Measurements from ENCODE around the gene MSI2. TPM values are rescaled to one million over a fixed set of nuclear protein-coding genes. Genes with fewer than 3 reads are reported as not detected.

Gene MSI2
- total and polyA plus RNA-seq, 7 experiments from 2014 or later = 3.3 to 169 (median 125) TPM

- no peaks in the 10 kb centered on the region for H3K27me3 ChIP-seq (ENCODE audit: control insufficient read depth in 2 of 2, insufficient read depth in 2 of 2, low read length in 2 of 2)
- no peak overlapping the region for H3K4me3 ChIP-seq (ENCODE audit: low read length)
- H3K4me3 Mint-ChIP-seq = no peak overlapping the region
- H3K4me1 ChIP-seq (ENCODE audit: control insufficient read depth in 2 of 2, insufficient read depth in 2 of 2, low read length in 2 of 2) = peaks cover 33 to 43% of the 10 kb centered on the region in 2 donors
- ChIA-PET POLR2A (no interaction called here), CTCF (no interaction called here)
- ATAC-seq = no peak
- H3K36me3 ChIP-seq (ENCODE audit: control insufficient read depth in 2 of 3, insufficient read depth in 3 of 3, low read length in 3 of 3) = no peaks in the 10 kb centered on the region
- peaks cover 0 to 17% (median under 1%) of the 10 kb centered on the region in 5 donors for H3K36me3 Mint-ChIP-seq
- H3K27me3 Mint-ChIP-seq = no peaks in the 10 kb centered on the region
- DNase-seq = no peak
- peak overlapping the region in 3 of 9 donors; percentile 47 to 89 (median 79) for H3K27ac Mint-ChIP-seq
- peaks cover 0 to 2% (median 0%) of the 10 kb centered on the region in 11 donors for H3K9me3 Mint-ChIP-seq
- intact Hi-C loops (cut with micrococcal nuclease) = loop anchor here (5.0 kb wide), 2 partner anchors 199 to 214 kb away; partner anchors contain the start of gene MSI2 (in 1 of the 2)
- no peak overlapping the region for H3K27ac ChIP-seq (ENCODE audit: low read depth, low read length)
- H3K9me3 ChIP-seq (ENCODE audit: control insufficient read depth in 2 of 3, low read length in 3 of 3) = no peaks in the 10 kb centered on the region
- H3K4me1 Mint-ChIP-seq = peaks cover 46 to 69% (median 62%) of the 10 kb centered on the region in 7 donors
Observed at GRCh38 chr17:57456622-57457021, 200.3 kb downstream of the MSI2 start.

GRCh38 chr17:57457188-57457587 is 200.9 kb downstream of the MSI2 start:
- Histone ChIP-seq H3K27me3 (ENCODE audit: control insufficient read depth in 2 of 2, insufficient read depth in 2 of 2, low read length in 2 of 2) (no peaks in the 10 kb centered on the region), H3K4me3 (ENCODE audit: low read length) (no peak overlapping the region), H3K4me1 (ENCODE audit: control insufficient read depth in 2 of 2, insufficient read depth in 2 of 2, low read length in 2 of 2) (peaks cover 28 to 41% of the 10 kb centered on the region in 2 donors), H3K36me3 (ENCODE audit: control insufficient read depth in 2 of 3, insufficient read depth in 3 of 3, low read length in 3 of 3) (no peaks in the 10 kb centered on the region), H3K9me3 (ENCODE audit: control insufficient read depth in 2 of 3, low read length in 3 of 3) (no peaks in the 10 kb centered on the region), H3K27ac (ENCODE audit: low read depth, low read length) (no peak overlapping the region)
- H3K27me3 Mint-ChIP-seq = no peaks in the 10 kb centered on the region
- H3K36me3 Mint-ChIP-seq = peaks cover 0 to 19% (median 6%) of the 10 kb centered on the region in 5 donors
- ChIA-PET CTCF (no interaction called here), POLR2A (no interaction called here)
- H3K27ac Mint-ChIP-seq = peak overlapping the region in 2 of 9 donors; percentile 47 to 89
- H3K4me1 Mint-ChIP-seq = peaks cover 48 to 71% (median 62%) of the 10 kb centered on the region in 7 donors
- intact Hi-C loops (cut with micrococcal nuclease) = loop anchor here (5.0 kb wide), 2 partner anchors 200 to 215 kb away; partner anchors contain the start of gene MSI2 (in 1 of the 2)
- DNase-seq (no peak), ATAC-seq (no peak)
- H3K9me3 Mint-ChIP-seq = peaks cover 0 to 2% (median 0%) of the 10 kb centered on the region in 11 donors
- no peak overlapping the region for H3K4me3 Mint-ChIP-seq

GRCh38 chr17:57458718-57459285 is 202.5 kb downstream of the MSI2 start:
- Histone ChIP-seq H3K27ac (ENCODE audit: low read depth, low read length) (no peak overlapping the region), H3K9me3 (ENCODE audit: control insufficient read depth in 2 of 3, low read length in 3 of 3) (no peaks in the 10 kb centered on the region), H3K4me1 (ENCODE audit: control insufficient read depth in 2 of 2, insufficient read depth in 2 of 2, low read length in 2 of 2) (peaks cover 20 to 40% of the 10 kb centered on the region in 2 donors), H3K27me3 (ENCODE audit: control insufficient read depth in 2 of 2, insufficient read depth in 2 of 2, low read length in 2 of 2) (no peaks in the 10 kb centered on the region), H3K36me3 (ENCODE audit: control insufficient read depth in 2 of 3, insufficient read depth in 3 of 3, low read length in 3 of 3) (no peaks in the 10 kb centered on the region), H3K4me3 (ENCODE audit: low read length) (no peak overlapping the region)
- ChIA-PET CTCF (no interaction called here), POLR2A (no interaction called here)
- ATAC-seq = no peak
- intact Hi-C loops (cut with micrococcal nuclease) = loop anchor here (5.0 kb wide), 2 partner anchors 202 to 217 kb away; partner anchors contain the start of gene MSI2 (in 1 of the 2)
- Mint-ChIP-seq H3K4me1 (peaks cover 49 to 73% (median 57%) of the 10 kb centered on the region in 7 donors), H3K27ac (peak overlapping the region in 1 of 9 donors; percentile 91), H3K4me3 (peak overlapping the region in 2 of 10 donors; percentile 27 to 52), H3K9me3 (peaks cover 0 to 2% (median 0%) of the 10 kb centered on the region in 11 donors), H3K36me3 (peaks cover 0 to 18% (median 9%) of the 10 kb centered on the region in 5 donors), H3K27me3 (no peaks in the 10 kb centered on the region)
- no peak for DNase-seq

GRCh38 chr17:57459286-57459915 is 203.1 kb downstream of the MSI2 start:
- Mint-ChIP-seq H3K36me3 (peaks cover 0 to 20% (median 9%) of the 10 kb centered on the region in 5 donors), H3K27ac (peak overlapping the region in 1 of 9 donors; percentile 91), H3K4me1 (peaks cover 47 to 73% (median 56%) of the 10 kb centered on the region in 7 donors), H3K9me3 (peaks cover 0 to 2% (median 0%) of the 10 kb centered on the region in 11 donors), H3K4me3 (peak overlapping the region in 2 of 10 donors; percentile 27 to 52), H3K27me3 (no peaks in the 10 kb centered on the region)
- intact Hi-C loops (cut with micrococcal nuclease) = loop anchor here (5.0 kb wide), 2 partner anchors 202 to 217 kb away; partner anchors contain the start of gene MSI2 (in 1 of the 2)
- Histone ChIP-seq H3K27ac (ENCODE audit: low read depth, low read length) (no peak overlapping the region), H3K9me3 (ENCODE audit: control insufficient read depth in 2 of 3, low read length in 3 of 3) (no peaks in the 10 kb centered on the region), H3K4me1 (ENCODE audit: control insufficient read depth in 2 of 2, insufficient read depth in 2 of 2, low read length in 2 of 2) (peaks cover 14 to 34% of the 10 kb centered on the region in 2 donors), H3K27me3 (ENCODE audit: control insufficient read depth in 2 of 2, insufficient read depth in 2 of 2, low read length in 2 of 2) (no peaks in the 10 kb centered on the region), H3K36me3 (ENCODE audit: control insufficient read depth in 2 of 3, insufficient read depth in 3 of 3, low read length in 3 of 3) (no peaks in the 10 kb centered on the region), H3K4me3 (ENCODE audit: low read length) (no peak overlapping the region)
- no peak for DNase-seq
- no peak for ATAC-seq
- ChIA-PET POLR2A (interaction anchor here (0.6 kb wide), 1 partner anchor 13 kb away, joined by 3 read pairs; no protein-coding TSS in a partner anchor), CTCF (no interaction called here)

GRCh38 chr17:57461082-57461481 is 204.8 kb downstream of the MSI2 start:
- Histone ChIP-seq H3K4me1 (ENCODE audit: control insufficient read depth in 2 of 2, insufficient read depth in 2 of 2, low read length in 2 of 2) (peaks cover 0 to 23% of the 10 kb centered on the region in 2 donors), H3K27ac (ENCODE audit: low read depth, low read length) (no peak overlapping the region), H3K9me3 (ENCODE audit: control insufficient read depth in 2 of 3, low read length in 3 of 3) (no peaks in the 10 kb centered on the region), H3K36me3 (ENCODE audit: control insufficient read depth in 2 of 3, insufficient read depth in 3 of 3, low read length in 3 of 3) (no peaks in the 10 kb centered on the region), H3K4me3 (ENCODE audit: low read length) (no peak overlapping the region), H3K27me3 (ENCODE audit: control insufficient read depth in 2 of 2, insufficient read depth in 2 of 2, low read length in 2 of 2) (no peaks in the 10 kb centered on the region)
- ATAC-seq (no peak), DNase-seq (no peak)
- ChIA-PET POLR2A (no interaction called here), CTCF (no interaction called here)
- peaks cover 0 to 2% (median 0%) of the 10 kb centered on the region in 11 donors for H3K9me3 Mint-ChIP-seq
- peaks cover 0 to 18% (median 9%) of the 10 kb centered on the region in 5 donors for H3K36me3 Mint-ChIP-seq
- peak overlapping the region in 1 of 10 donors; percentile 17 for H3K4me3 Mint-ChIP-seq
- peaks cover 33 to 61% (median 45%) of the 10 kb centered on the region in 7 donors for H3K4me1 Mint-ChIP-seq
- no peaks in the 10 kb centered on the region for H3K27me3 Mint-ChIP-seq
- intact Hi-C loops (cut with micrococcal nuclease) = no loop called here
- peak overlapping the region in 1 of 9 donors; percentile 69 for H3K27ac Mint-ChIP-seq

- intact Hi-C loops (cut with micrococcal nuclease) = loop anchor here in 1 of 2 donors (2.0 kb wide), 1 partner anchor 21 kb away; no protein-coding TSS in a partner anchor
- peaks cover 35 to 61% (median 40%) of the 10 kb centered on the region in 7 donors for H3K4me1 Mint-ChIP-seq
- H3K27ac ChIP-seq (ENCODE audit: low read depth, low read length) = no peak overlapping the region
- H3K9me3 ChIP-seq (ENCODE audit: control insufficient read depth in 2 of 3, low read length in 3 of 3) = no peaks in the 10 kb centered on the region
- H3K27ac Mint-ChIP-seq = peak overlapping the region in 4 of 9 donors; percentile 17 to 82 (median 56)
- no peak for DNase-seq
- CTCF ChIA-PET = no interaction called here
- peak overlapping the region in 1 of 10 donors; percentile 21 for H3K4me3 Mint-ChIP-seq
- no peak for ATAC-seq
- H3K27me3 ChIP-seq (ENCODE audit: control insufficient read depth in 2 of 2, insufficient read depth in 2 of 2, low read length in 2 of 2) = no peaks in the 10 kb centered on the region
- H3K4me3 ChIP-seq (ENCODE audit: low read length) = no peak overlapping the region
- peaks cover 0 to 23% of the 10 kb centered on the region in 2 donors for H3K4me1 ChIP-seq (ENCODE audit: control insufficient read depth in 2 of 2, insufficient read depth in 2 of 2, low read length in 2 of 2)
- H3K9me3 Mint-ChIP-seq = peaks cover 0 to 2% (median 0%) of the 10 kb centered on the region in 11 donors
- H3K36me3 ChIP-seq (ENCODE audit: control insufficient read depth in 2 of 3, insufficient read depth in 3 of 3, low read length in 3 of 3) = no peaks in the 10 kb centered on the region
- POLR2A ChIA-PET = no interaction called here
- no peaks in the 10 kb centered on the region for H3K27me3 Mint-ChIP-seq
- peaks cover 0 to 16% (median 10%) of the 10 kb centered on the region in 5 donors for H3K36me3 Mint-ChIP-seq
Observed at GRCh38 chr17:57462007-57462579, 205.8 kb downstream of the MSI2 start.

Data from naive thymus-derived CD4-positive, alpha-beta T cell (primary cell).